Upper lobe of left lung (tissue), 6 donors: ENCODE measurements around the gene C1QTNF3. TPM values are rescaled to one million over a fixed set of nuclear protein-coding genes. Genes with fewer than 3 reads are reported as not detected.

Experiments
- ATAC-seq, 2 donors: fragments of 200-7000 bp; cut with Tn5 transposase; one replicate each; pipeline ENCODE4 v1.9.1; 2022; ENCODE audit warnings: mild to moderate bottlenecking in 2 of 2, moderate library complexity in 2 of 2; ENCODE audit not compliant: low FRiP score in 2 of 2
- DNase-seq, 2 donors: peaks; one replicate each; pipeline ENCODE4 v3.0.0-alpha.2; 2019 to 2020
- H3K27ac ChIP-seq, 4 donors: fragments of 200-600 bp; sonication (generic); one replicate each; pipeline ENCODE4 v1.5.1; 2016 to 2019
- H3K27me3 ChIP-seq, 4 donors: fragments of 200-600 bp; sonication (generic); one replicate each; pipeline ENCODE4 v1.5.1; 2017 to 2019
- H3K36me3 ChIP-seq, 4 donors: fragments of 200-600 bp; sonication (generic); one replicate each; pipeline ENCODE4 v1.5.1; 2016 to 2019
- H3K4me1 ChIP-seq, 4 donors: fragments of 200-600 bp; sonication (generic); one replicate each; pipeline ENCODE4 v1.5.1; 2018 to 2019
- H3K4me3 ChIP-seq, 4 donors: fragments of 200-600 bp; sonication (generic); one replicate each; pipeline ENCODE4 v1.5.1; 2017 to 2019; ENCODE audit warnings: mild to moderate bottlenecking in 2 of 4, moderate library complexity in 1 of 4
- H3K9me3 ChIP-seq, 4 donors: fragments of 200-600 bp; sonication (generic); one replicate each; pipeline ENCODE4 v1.5.1; 2018 to 2019
- EP300 ChIP-seq, 4 donors: sonication (generic); formaldehyde crosslinking; IDR thresholded peaks; one replicate each; pipeline ENCODE4 v1.5.1; 2017; ENCODE audit warnings: antibody characterized with exemption in 4 of 4, control low read depth in 2 of 4
- POLR2A ChIP-seq, 4 donors: fragments of 450-650 bp; IDR thresholded peaks; one replicate each; pipeline ENCODE4 v1.5.1; 2016 to 2017; ENCODE audit warnings: antibody characterized with exemption in 4 of 4, mild to moderate bottlenecking in 2 of 4
- POLR2AphosphoS5 ChIP-seq, 2 donors: sonication (generic); formaldehyde crosslinking; IDR thresholded peaks; one replicate each; pipeline ENCODE4 v1.5.1; 2017; ENCODE audit warnings: antibody characterized with exemption in 2 of 2
- WGBS, 2 donors: methylation state at CpG; one replicate each; pipeline ENCODE4 v1.1.5; 2017 to 2018; 5-methylcytosine and 5-hydroxymethylcytosine counted together
- total RNA-seq, 6 donors: library from RNA; depleted of rRNA in 4 of 6; stranded (reverse); fragments of >200 nt in 4 of 6; gene quantifications; one replicate each; pipeline versions ENCODE4 v1.1.0 to v1.2.1, GENCODE V29; 2016 to 2021
- TF ChIP-seq, protein P1 (sequence below), 6 experiments: fragments of 450-650 bp in 4 of 6; fragments of 200-600 bp in 2 of 6; sonication (generic) in 2 of 6; IDR thresholded peaks; one replicate each; pipeline ENCODE4 v1.5.1; 2016 to 2019; ENCODE audit warnings: antibody characterized with exemption in 6 of 6
- donor health status: DM: no; HTN: no; CAD: no; lungs with moderate emphysema.
- donor health status: DM: no; HTN: yes; CAD: no; lungs with severe emphysema.

C1QTNF3 gene
- total RNA-seq, 6 donors from 2014 or later: 3.2 to 16.8 (median 9.3) TPM

DNA sequence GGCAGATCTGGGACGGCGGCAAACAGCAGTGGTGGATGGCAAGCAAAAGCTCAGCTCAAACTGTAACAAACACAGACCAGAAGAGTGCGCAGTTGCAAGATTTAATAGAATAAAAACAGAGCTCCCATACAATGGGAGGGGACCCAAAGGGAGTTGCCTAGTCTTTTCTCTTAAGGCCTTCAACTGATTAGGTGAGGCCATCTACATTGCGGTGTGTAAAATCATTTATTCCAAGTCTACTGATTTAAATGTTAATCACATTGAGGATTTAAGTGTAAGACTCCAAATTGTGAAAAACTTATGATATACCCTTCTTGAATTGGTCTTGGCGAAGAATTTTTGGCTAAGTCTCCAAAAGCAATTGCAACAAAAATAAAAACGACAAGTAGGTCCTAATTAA lies 21.6 kb upstream of the C1QTNF3 start:
- peaks cover 0 to 6% (median 0%) of the 10 kb centered on the region in 4 donors for H3K36me3 ChIP-seq
- H3K9me3 ChIP-seq: no peaks in the 10 kb centered on the region
- 94 to 96% methylated on average over 6 of the region's 6 CpGs for WGBS, 2 donors
- H3K27me3 ChIP-seq: no peaks in the 10 kb centered on the region
- no peaks in the 10 kb centered on the region for H3K4me1 ChIP-seq
- TF ChIP-seq POLR2A (IDR thresholded peaks at IDR 0.05): no peak
- TF ChIP-seq, protein P1, sequence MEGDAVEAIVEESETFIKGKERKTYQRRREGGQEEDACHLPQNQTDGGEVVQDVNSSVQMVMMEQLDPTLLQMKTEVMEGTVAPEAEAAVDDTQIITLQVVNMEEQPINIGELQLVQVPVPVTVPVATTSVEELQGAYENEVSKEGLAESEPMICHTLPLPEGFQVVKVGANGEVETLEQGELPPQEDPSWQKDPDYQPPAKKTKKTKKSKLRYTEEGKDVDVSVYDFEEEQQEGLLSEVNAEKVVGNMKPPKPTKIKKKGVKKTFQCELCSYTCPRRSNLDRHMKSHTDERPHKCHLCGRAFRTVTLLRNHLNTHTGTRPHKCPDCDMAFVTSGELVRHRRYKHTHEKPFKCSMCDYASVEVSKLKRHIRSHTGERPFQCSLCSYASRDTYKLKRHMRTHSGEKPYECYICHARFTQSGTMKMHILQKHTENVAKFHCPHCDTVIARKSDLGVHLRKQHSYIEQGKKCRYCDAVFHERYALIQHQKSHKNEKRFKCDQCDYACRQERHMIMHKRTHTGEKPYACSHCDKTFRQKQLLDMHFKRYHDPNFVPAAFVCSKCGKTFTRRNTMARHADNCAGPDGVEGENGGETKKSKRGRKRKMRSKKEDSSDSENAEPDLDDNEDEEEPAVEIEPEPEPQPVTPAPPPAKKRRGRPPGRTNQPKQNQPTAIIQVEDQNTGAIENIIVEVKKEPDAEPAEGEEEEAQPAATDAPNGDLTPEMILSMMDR (IDR thresholded peaks at IDR 0.05): no peak
- TF ChIP-seq POLR2AphosphoS5 (IDR thresholded peaks at IDR 0.05): no peak
- TF ChIP-seq EP300 (IDR thresholded peaks at IDR 0.05): no peak
- H3K27ac ChIP-seq: no peak overlapping the region
- ATAC-seq (no peak), DNase-seq (no peak)
- no peak overlapping the region for H3K4me3 ChIP-seq

DNA sequence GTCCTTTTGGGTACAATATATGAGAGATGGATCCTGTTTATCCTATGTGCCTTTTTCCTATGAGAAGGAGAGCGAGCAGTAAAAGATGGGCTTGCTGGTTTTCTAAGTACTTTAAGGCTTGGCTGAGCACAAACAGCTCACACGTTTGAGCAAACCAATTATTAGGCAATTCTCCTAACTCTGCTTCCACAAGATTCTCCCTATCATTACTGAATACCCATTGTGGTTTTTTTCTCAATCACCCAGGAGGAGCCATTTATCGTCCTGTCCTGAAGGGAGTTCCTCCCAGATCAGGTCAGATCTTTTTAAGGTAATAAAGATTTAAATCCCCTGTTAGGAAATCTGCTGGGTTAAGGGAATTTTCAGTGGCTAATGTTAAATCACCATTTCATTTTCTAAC lies 19.4 kb upstream of the C1QTNF3 start:
- TF ChIP-seq POLR2A (IDR thresholded peaks at IDR 0.05): no peak
- TF ChIP-seq POLR2AphosphoS5 (IDR thresholded peaks at IDR 0.05): no peak
- TF ChIP-seq EP300 (IDR thresholded peaks at IDR 0.05): no peak
- TF ChIP-seq, protein P1 (IDR thresholded peaks at IDR 0.05): no peak
- no peak for DNase-seq
- H3K4me3 ChIP-seq: no peak overlapping the region
- H3K4me1 ChIP-seq: no peaks in the 10 kb centered on the region
- no peak overlapping the region for H3K27ac ChIP-seq
- no peaks in the 10 kb centered on the region for H3K9me3 ChIP-seq
- ATAC-seq: no peak
- 70 to 81% methylated on average over 3 of the region's 3 CpGs for WGBS, 2 donors
- H3K36me3 ChIP-seq: peaks cover 0 to 6% (median 0%) of the 10 kb centered on the region in 4 donors
- no peaks in the 10 kb centered on the region for H3K27me3 ChIP-seq

GRCh38 chr5:34061993-34062392 lies 19.0 kb upstream of the C1QTNF3 start:
- H3K27ac ChIP-seq: no peak overlapping the region
- ATAC-seq (no peak), DNase-seq (no peak)
- no peak overlapping the region for H3K4me3 ChIP-seq
- TF ChIP-seq POLR2A (IDR thresholded peaks at IDR 0.05) (no peak), POLR2AphosphoS5 (IDR thresholded peaks at IDR 0.05) (no peak), EP300 (IDR thresholded peaks at IDR 0.05) (no peak)
- TF ChIP-seq, protein P1 (IDR thresholded peaks at IDR 0.05): no peak
- H3K36me3 ChIP-seq: peaks cover 0 to 6% (median 0%) of the 10 kb centered on the region in 4 donors
- H3K9me3 ChIP-seq: no peaks in the 10 kb centered on the region
- no peaks in the 10 kb centered on the region for H3K27me3 ChIP-seq
- no peaks in the 10 kb centered on the region for H3K4me1 ChIP-seq

- Histone ChIP-seq H3K4me1 (no peaks in the 10 kb centered on the region), H3K27me3 (no peaks in the 10 kb centered on the region), H3K9me3 (no peaks in the 10 kb centered on the region), H3K27ac (no peak overlapping the region), H3K4me3 (no peak overlapping the region), H3K36me3 (peaks cover 0 to 6% (median 0%) of the 10 kb centered on the region in 4 donors)
- ATAC-seq: no peak
- no peak for TF ChIP-seq EP300 (IDR thresholded peaks at IDR 0.05)
- TF ChIP-seq POLR2A (IDR thresholded peaks at IDR 0.05): no peak
- TF ChIP-seq, protein P1 (IDR thresholded peaks at IDR 0.05): no peak
- no peak for TF ChIP-seq POLR2AphosphoS5 (IDR thresholded peaks at IDR 0.05)
- WGBS, 2 donors: 91 to 100% methylated on average over 1 of the region's 1 CpG
- no peak for DNase-seq
Measured at GRCh38 chr5:34059977-34060376, 17.0 kb upstream of the C1QTNF3 start.

- TF ChIP-seq EP300 (IDR thresholded peaks at IDR 0.05) (no peak), POLR2A (IDR thresholded peaks at IDR 0.05) (no peak), POLR2AphosphoS5 (IDR thresholded peaks at IDR 0.05) (no peak)
- TF ChIP-seq, protein P1 (IDR thresholded peaks at IDR 0.05): no peak
- H3K36me3 ChIP-seq: no peaks in the 10 kb centered on the region
- no peak for ATAC-seq
- H3K4me3 ChIP-seq: no peak overlapping the region
- H3K9me3 ChIP-seq: no peaks in the 10 kb centered on the region
- H3K27me3 ChIP-seq: no peaks in the 10 kb centered on the region
- H3K27ac ChIP-seq: no peak overlapping the region
- no peak for DNase-seq
- no peaks in the 10 kb centered on the region for H3K4me1 ChIP-seq
- 100% methylated on average over 1 to 2 of the region's 2 CpGs for WGBS, 2 donors
Measured at GRCh38 chr5:34058532-34058931, 15.5 kb upstream of the C1QTNF3 start.
